ENCODE data around the gene CHURC1.

The CHURC1 gene

DNA sequence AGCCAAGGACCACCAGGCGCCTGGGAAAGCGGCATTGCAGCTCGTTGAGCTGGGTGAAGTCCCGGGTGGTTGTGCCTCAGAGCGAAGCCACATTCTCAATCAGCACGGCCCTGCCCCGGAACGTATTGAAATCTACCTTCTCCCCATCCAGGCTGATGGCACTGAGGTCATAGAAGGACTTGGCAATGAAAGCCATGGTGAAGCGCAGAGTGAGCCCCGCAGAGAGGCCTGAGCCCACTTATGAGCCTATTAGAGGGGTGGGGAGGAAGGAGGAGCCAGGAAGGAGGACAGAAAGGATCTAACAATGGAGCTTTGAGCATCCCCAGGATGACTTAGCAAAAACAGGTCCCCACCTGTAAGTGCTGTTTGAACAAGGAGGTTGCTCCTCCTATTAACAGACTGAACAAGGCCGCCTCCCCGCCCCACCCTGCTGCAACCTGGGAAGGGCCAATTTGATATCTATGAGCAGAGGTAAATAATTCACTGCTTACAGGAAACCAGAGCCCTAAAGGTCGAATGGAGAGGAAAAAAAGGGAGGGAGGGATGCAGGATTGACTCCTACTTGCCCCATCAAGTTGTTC lies 28.4 kb downstream of the CHURC1 start, which contains the start of gene GPX2:
GPX2 (minus strand) TSS at position 215 of the 581 bp plus-strand sequence; CDS start at position 196, 19 bp downstream.
- H3K4me3 ChIP-seq (ENCODE audit: low read length): no peak within 1 kb of the TSS
- no peak for TF ChIP-seq CTCF (IDR thresholded peaks at IDR 0.05; ENCODE audit: insufficient read depth, low read depth, low read length, missing control alignments)
- DNase-seq (ENCODE audit: low read depth): peak; percentile 89

GRCh38 chr14:64943556-64943955 lies 29.3 kb downstream of the CHURC1 start:
- no peak for DNase-seq (ENCODE audit: low read depth)
- no peak overlapping the region for H3K4me3 ChIP-seq (ENCODE audit: low read length)
- no peak for TF ChIP-seq CTCF (IDR thresholded peaks at IDR 0.05; ENCODE audit: insufficient read depth, low read depth, low read length, missing control alignments)

GRCh38 chr14:64944041-64944440 lies 29.8 kb downstream of the CHURC1 start:
- H3K4me3 ChIP-seq (ENCODE audit: low read length): no peak overlapping the region
- no peak for DNase-seq (ENCODE audit: low read depth)
- TF ChIP-seq CTCF (IDR thresholded peaks at IDR 0.05; ENCODE audit: insufficient read depth, low read depth, low read length, missing control alignments): no peak

GRCh38 chr14:64944861-64945260 lies 30.6 kb downstream of the CHURC1 start:
- no peak for TF ChIP-seq CTCF (IDR thresholded peaks at IDR 0.05; ENCODE audit: insufficient read depth, low read depth, low read length, missing control alignments)
- no peak overlapping the region for H3K4me3 ChIP-seq (ENCODE audit: low read length)

DNA sequence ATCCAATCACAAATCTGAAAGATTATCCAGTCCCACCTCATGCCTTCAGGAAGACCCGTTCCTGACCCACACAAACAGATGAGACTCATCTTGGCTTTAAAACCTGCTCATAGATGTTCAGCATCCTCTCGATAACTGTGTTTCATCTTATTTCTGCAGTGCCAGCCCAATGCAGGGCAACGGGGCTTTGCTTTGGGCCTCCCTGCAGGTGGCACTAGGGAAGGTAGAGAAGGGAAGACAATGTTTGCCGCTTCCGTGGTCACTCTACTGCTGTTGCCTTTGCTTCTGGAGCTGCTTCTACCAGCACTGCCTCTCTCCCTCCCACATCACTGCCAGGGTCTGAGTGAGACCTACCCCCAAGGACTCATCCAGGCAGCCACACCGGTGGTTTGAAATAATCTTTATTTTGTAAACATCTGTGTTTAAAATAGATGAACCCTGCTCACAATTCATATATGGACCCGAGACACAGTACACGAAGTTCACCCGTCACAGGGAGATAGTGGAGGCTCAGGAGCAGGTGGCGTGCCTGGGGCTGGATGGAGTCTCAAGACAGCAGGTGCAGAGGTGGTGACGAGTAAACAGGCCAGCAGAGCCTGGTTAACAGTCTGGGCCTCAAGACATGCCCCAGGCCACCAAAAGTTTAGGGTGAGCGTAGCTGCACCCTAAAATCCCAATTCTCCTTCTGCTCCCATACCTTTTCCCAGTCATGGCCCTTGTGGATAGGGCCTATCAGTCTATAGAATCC lies 31.4 kb downstream of the CHURC1 start:
- TF ChIP-seq CTCF (IDR thresholded peaks at IDR 0.05; ENCODE audit: insufficient read depth, low read depth, low read length, missing control alignments): no peak
- no peak overlapping the region for H3K4me3 ChIP-seq (ENCODE audit: low read length)
- DNase-seq (ENCODE audit: low read depth): no peak

More at GRCh38 chr14:64944861-64945260, 30.6 kb downstream of the CHURC1 start:
- no peak for DNase-seq (ENCODE audit: low read depth)

DNA sequence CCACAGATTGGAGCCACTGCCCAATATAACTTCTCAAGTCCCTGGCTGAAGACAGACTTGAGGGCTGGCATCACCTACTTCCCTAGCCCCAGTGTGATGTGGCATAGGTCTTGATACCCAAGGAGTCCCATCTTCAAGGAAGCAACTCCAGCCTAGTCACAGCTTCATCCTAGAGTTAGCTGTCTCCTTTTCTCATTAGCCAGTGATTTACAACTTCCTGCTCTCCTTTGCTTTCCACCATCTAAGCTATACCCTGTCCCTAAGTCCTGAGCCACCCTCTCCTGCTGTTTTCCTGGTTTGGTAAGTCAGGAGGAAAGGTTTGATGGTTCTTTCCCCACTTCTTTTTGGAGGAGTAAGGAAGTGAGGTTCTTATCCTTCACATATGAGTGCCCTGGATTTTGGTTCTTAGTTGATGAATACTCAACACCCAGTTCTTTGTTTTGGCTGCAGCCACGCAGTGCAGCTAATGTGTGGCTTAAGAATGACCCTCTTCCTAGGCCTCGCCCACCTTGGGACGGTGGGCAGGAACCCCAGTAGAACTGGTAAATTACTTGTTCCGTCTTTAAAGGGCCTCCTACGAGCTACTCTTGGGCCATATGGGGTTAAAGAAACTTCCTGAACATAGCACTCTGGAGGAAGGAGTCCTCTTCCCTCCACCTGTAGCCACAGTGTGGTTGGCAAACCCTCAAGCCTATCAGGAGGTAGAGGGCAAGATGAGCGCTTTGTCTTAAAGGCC lies 32.2 kb downstream of the CHURC1 start:
- DNase-seq (ENCODE audit: low read depth): no peak
- no peak for TF ChIP-seq CTCF (IDR thresholded peaks at IDR 0.05; ENCODE audit: insufficient read depth, low read depth, low read length, missing control alignments)
- no peak overlapping the region for H3K4me3 ChIP-seq (ENCODE audit: low read length)
